ENCODE results near the gene OR5M8.
A peak's percentile ranks its signal among the peaks of the same experiment; 100 is the strongest.

DNA sequence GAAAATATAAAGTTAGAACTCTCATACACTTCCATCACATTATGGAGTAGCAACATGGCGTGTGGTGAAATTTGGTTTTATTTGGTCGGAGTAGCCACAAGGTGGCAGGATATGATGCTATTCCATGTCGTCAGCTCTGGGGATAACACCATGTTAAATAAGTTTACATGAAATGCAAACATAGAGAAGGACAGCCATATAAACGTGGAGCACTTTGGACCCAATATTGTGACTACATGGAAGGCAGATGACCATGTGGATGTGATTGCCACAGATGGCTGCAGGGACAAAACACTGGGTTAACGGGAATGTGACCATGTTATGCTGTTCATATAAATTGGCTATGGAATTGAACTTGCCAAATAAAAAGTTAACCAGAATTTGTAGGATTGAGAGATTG, 30.8 kb upstream of the OR5M8 start:
- no peak for TF ChIP-seq EZH2phosphoT487 (IDR thresholded peaks at IDR 0.05; ENCODE audit: low read depth)
- TF ChIP-seq, protein P1, sequence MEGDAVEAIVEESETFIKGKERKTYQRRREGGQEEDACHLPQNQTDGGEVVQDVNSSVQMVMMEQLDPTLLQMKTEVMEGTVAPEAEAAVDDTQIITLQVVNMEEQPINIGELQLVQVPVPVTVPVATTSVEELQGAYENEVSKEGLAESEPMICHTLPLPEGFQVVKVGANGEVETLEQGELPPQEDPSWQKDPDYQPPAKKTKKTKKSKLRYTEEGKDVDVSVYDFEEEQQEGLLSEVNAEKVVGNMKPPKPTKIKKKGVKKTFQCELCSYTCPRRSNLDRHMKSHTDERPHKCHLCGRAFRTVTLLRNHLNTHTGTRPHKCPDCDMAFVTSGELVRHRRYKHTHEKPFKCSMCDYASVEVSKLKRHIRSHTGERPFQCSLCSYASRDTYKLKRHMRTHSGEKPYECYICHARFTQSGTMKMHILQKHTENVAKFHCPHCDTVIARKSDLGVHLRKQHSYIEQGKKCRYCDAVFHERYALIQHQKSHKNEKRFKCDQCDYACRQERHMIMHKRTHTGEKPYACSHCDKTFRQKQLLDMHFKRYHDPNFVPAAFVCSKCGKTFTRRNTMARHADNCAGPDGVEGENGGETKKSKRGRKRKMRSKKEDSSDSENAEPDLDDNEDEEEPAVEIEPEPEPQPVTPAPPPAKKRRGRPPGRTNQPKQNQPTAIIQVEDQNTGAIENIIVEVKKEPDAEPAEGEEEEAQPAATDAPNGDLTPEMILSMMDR (IDR thresholded peaks at IDR 0.05; ENCODE audit: low read depth, low read length): peak; percentile 54
